OCI-LY3 (cell line): ENCODE data around the gene ARRDC4.

ENCODE experiments used
- H2AFZ ChIP-seq: fragments of 200-600, 300-600 bp; shearing (Covaris generic); 2 replicates; pipeline ENCODE4 v1.6.0; 2014; ENCODE audit warnings: antibody characterized with exemption, low read depth, low read length
- H3K27ac ChIP-seq: fragments of 200-600, 300-600 bp; sonication (generic); 2 replicates; pipeline ENCODE4 v1.5.1; 2014; ENCODE audit warnings: mild to moderate bottlenecking, low read length, moderate library complexity, mixed read lengths
- H3K27me3 ChIP-seq: fragments of 200-600, 300-600 bp; sonication (generic); 2 replicates; pipeline ENCODE4 v1.6.1; 2014; ENCODE audit warnings: low read depth, low read length, mixed read lengths
- H3K36me3 ChIP-seq: fragments of 200-600, 300-600 bp; sonication (generic); replicated peaks from 2 replicates; pipeline ENCODE3; 2014; ENCODE audit warnings: low read depth, low read length, mixed read lengths
- H3K4me1 ChIP-seq: fragments of 300-600, 200-600 bp; sonication (generic); 2 replicates; pipeline ENCODE4 v1.6.1; 2014; ENCODE audit warnings: low read length, mixed read lengths
- H3K4me2 ChIP-seq: fragments of 200-600, 300-600 bp; sonication (generic); 2 replicates; pipeline ENCODE4 v1.6.1; 2014; ENCODE audit warnings: low read length, mixed read lengths
- H3K4me3 ChIP-seq: fragments of 300-600, 200-600 bp; sonication (generic); 2 replicates; pipeline ENCODE4 v1.5.1; 2014; ENCODE audit warnings: antibody characterized with exemption, mild to moderate bottlenecking, low read length, moderate library complexity
- H3K79me2 ChIP-seq: fragments of 300-600, 200-600 bp; shearing (Covaris generic); 2 replicates; pipeline ENCODE4 v1.6.1; 2014; ENCODE audit warnings: mild to moderate bottlenecking, low read length, mixed read lengths
- H3K9ac ChIP-seq: fragments of 300-600, 200-600 bp; shearing (Covaris generic); 2 replicates; pipeline ENCODE4 v1.6.0; 2014; ENCODE audit warnings: mild to moderate bottlenecking, low read length, moderate library complexity
- H3K9me3 ChIP-seq: fragments of 200-600, 300-600 bp; shearing (Covaris generic); 2 replicates; pipeline ENCODE4 v1.6.1; 2014; ENCODE audit warnings: low read length, mixed read lengths; ENCODE audit not compliant: insufficient read depth
- H4K20me1 ChIP-seq: fragments of 200-600, 300-600 bp; sonication (generic); 2 replicates; pipeline ENCODE4 v1.6.1; 2016; ENCODE audit warnings: low read length, mixed read lengths; ENCODE audit not compliant: insufficient read depth
- CTCF ChIP-seq: fragments of 200-600, 300-600 bp; sonication (generic); IDR thresholded peaks from 2 replicates; pipeline ENCODE4 v1.5.1; 2014; ENCODE audit warnings: antibody characterized with exemption, low read length, low read depth
- EZH2phosphoT487 ChIP-seq: fragments of 200-600 bp; shearing (Covaris generic); IDR thresholded peaks from 2 replicates; pipeline ENCODE4 v1.6.1; 2018; ENCODE audit warnings: antibody characterized with exemption, mixed run types, low read depth

The ARRDC4 gene

GRCh38 chr15:97940993-97941392 is 19.5 kb upstream of the ARRDC4 start:
- no peaks in the 10 kb centered on the region for H3K9me3 ChIP-seq
- H3K4me1 ChIP-seq, result no peaks in the 10 kb centered on the region
- no peaks in the 10 kb centered on the region for H3K27me3 ChIP-seq
- H2AFZ ChIP-seq, result no peak overlapping the region
- H3K4me2 ChIP-seq, result no peak overlapping the region
- no peak overlapping the region for H3K4me3 ChIP-seq
- H3K79me2 ChIP-seq, result no peaks in the 10 kb centered on the region
- no peaks in the 10 kb centered on the region for H3K36me3 ChIP-seq
- no peak overlapping the region for H3K9ac ChIP-seq
- TF ChIP-seq CTCF, result no peak
- no peak for TF ChIP-seq EZH2phosphoT487
- H4K20me1 ChIP-seq, result no peaks in the 10 kb centered on the region
- H3K27ac ChIP-seq, result no peak overlapping the region

GRCh38 chr15:97941572-97941971 is 18.9 kb upstream of the ARRDC4 start:
- Histone ChIP-seq H3K27ac (no peak overlapping the region), H3K4me1 (no peaks in the 10 kb centered on the region), H3K4me3 (no peak overlapping the region), H3K27me3 (no peaks in the 10 kb centered on the region), H3K9me3 (no peaks in the 10 kb centered on the region), H4K20me1 (no peaks in the 10 kb centered on the region), H3K4me2 (no peak overlapping the region), H3K36me3 (no peaks in the 10 kb centered on the region), H3K79me2 (no peaks in the 10 kb centered on the region), H2AFZ (no peak overlapping the region), H3K9ac (no peak overlapping the region)
- TF ChIP-seq CTCF (no peak), EZH2phosphoT487 (no peak)

GRCh38 chr15:97944724-97945123 is 15.8 kb upstream of the ARRDC4 start:
- H3K9ac ChIP-seq, result no peak overlapping the region
- H3K27ac ChIP-seq, result no peak overlapping the region
- H3K36me3 ChIP-seq, result no peaks in the 10 kb centered on the region
- H3K4me1 ChIP-seq, result no peaks in the 10 kb centered on the region
- no peaks in the 10 kb centered on the region for H3K27me3 ChIP-seq
- no peak for TF ChIP-seq CTCF
- no peak for TF ChIP-seq EZH2phosphoT487
- no peaks in the 10 kb centered on the region for H4K20me1 ChIP-seq
- no peaks in the 10 kb centered on the region for H3K9me3 ChIP-seq
- H3K79me2 ChIP-seq, result no peaks in the 10 kb centered on the region
- H3K4me2 ChIP-seq, result no peak overlapping the region
- H2AFZ ChIP-seq, result no peak overlapping the region
- H3K4me3 ChIP-seq, result no peak overlapping the region

DNA sequence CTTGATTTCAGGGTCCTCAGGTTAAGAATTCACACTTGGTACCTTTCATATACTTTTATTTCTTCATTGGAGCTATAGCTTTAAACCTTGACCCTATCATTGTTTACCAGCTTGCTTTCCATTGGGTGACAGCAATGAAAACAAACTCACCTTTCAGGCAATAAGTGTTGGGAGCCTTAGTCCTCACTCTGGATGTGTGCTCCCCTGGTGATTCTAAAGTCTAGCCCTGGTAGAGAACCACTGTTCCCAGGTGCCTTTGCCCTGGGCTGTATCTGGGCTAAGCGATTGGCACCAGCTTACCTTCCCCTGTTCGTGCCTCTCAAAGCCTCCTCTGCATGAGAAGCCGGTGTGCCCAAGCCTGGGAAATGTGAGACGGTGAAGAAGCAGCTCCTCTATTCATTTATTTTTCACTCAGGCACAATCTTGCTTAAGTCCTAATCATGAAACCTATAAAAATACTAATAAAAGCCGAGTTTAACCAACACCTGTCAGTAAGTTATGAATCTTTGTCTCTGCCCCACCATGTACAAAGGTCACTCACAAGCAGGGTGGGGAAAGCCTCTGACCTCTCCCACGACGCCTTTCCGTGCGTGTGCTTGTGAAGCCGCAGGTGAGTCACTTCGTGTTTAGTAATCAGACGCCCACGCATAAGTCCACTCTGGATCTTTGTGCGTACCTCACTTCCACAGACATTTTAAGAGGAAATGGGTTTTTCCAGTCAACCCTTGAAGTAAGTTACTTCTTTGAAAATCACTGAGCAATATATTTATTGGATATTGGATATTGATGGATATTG is 12.8 kb upstream of the ARRDC4 start:
- Histone ChIP-seq H3K4me3 (no peak overlapping the region), H3K9ac (no peak overlapping the region), H2AFZ (no peak overlapping the region), H3K4me1 (no peaks in the 10 kb centered on the region), H3K79me2 (no peaks in the 10 kb centered on the region), H3K9me3 (no peaks in the 10 kb centered on the region), H3K4me2 (no peak overlapping the region), H3K27ac (no peak overlapping the region), H4K20me1 (no peaks in the 10 kb centered on the region), H3K27me3 (no peaks in the 10 kb centered on the region), H3K36me3 (no peaks in the 10 kb centered on the region)
- TF ChIP-seq CTCF, result no peak
- no peak for TF ChIP-seq EZH2phosphoT487
